SKM-1 treated with dmso at 0.1 percent for 144 hours (cell line): ENCODE data around the gene CDYL2.

Source experiments
- DNase-seq: peaks from one replicate; lab custom pipeline; 2025; ENCODE audit not compliant: unreplicated experiment; lab: John Stamatoyannopoulos, UW

Gene CDYL2

GRCh38 chr16:80631581-80631980, 172.8 kb downstream of the CDYL2 start:
- DNase-seq: no peak

- no peak for DNase-seq
Measured at GRCh38 chr16:80628254-80628653, 176.1 kb downstream of the CDYL2 start.

- no peak for DNase-seq
Measured at GRCh38 chr16:80627108-80627507, 177.3 kb downstream of the CDYL2 start.

- no peak for DNase-seq
Measured at GRCh38 chr16:80623376-80623775, 181.0 kb downstream of the CDYL2 start.

GRCh38 chr16:80622007-80622406, 182.4 kb downstream of the CDYL2 start:
- DNase-seq: no peak

- DNase-seq: no peak
Measured at GRCh38 chr16:80620736-80621605, 183.4 kb downstream of the CDYL2 start.

GRCh38 chr16:80619824-80620223, 184.6 kb downstream of the CDYL2 start:
- no peak for DNase-seq

- no peak for DNase-seq
Measured at GRCh38 chr16:80618862-80619648, 185.3 kb downstream of the CDYL2 start.

- no peak for DNase-seq
Measured at GRCh38 chr16:80616362-80616761, 188.0 kb downstream of the CDYL2 start.

GRCh38 chr16:80615735-80616134, 188.7 kb downstream of the CDYL2 start:
- no peak for DNase-seq

GRCh38 chr16:80614908-80615671, 189.3 kb downstream of the CDYL2 start:
- DNase-seq: no peak

- DNase-seq: no peak
Measured at GRCh38 chr16:80612461-80613017, 191.9 kb downstream of the CDYL2 start.

GRCh38 chr16:80611930-80612327, 192.5 kb downstream of the CDYL2 start:
- no peak for DNase-seq

GRCh38 chr16:80611171-80611929, 193.0 kb downstream of the CDYL2 start:
- DNase-seq: no peak

- no peak for DNase-seq
Measured at GRCh38 chr16:80610481-80611156, 193.8 kb downstream of the CDYL2 start.

- no peak for DNase-seq
Measured at GRCh38 chr16:80608946-80609345, 195.5 kb downstream of the CDYL2 start.

GRCh38 chr16:80607204-80607603, 197.2 kb downstream of the CDYL2 start:
- DNase-seq: no peak

- no peak for DNase-seq
Measured at GRCh38 chr16:80606221-80606766, 198.1 kb downstream of the CDYL2 start.

- DNase-seq: no peak
Measured at GRCh38 chr16:80604600-80605355, 199.6 kb downstream of the CDYL2 start.
